A549 (cell line): ENCODE results near the gene TMEM255B. TPM values are rescaled to one million over a fixed set of nuclear protein-coding genes. Genes with fewer than 3 reads are reported as not detected.

ENCODE experiments used
- ATAC-seq, 2 experiments: fragments of 200-7000 bp in 1 of 2; fragments of >200 bp in 1 of 2; cut with Nextera tagmentation in 1 of 2; cut with Tn5 transposase in 1 of 2; 3 replicates each; pipeline versions ENCODE4 v1.8.0 to v1.9.1; 2018 to 2020; ENCODE audit warnings: mild to moderate bottlenecking in 1 of 2, moderate library complexity in 1 of 2
- CTCF ChIA-PET: fragments of 300-600 bp; sonication (Branson Sonifier 250); formaldehyde crosslinking; extraction: SDS; loops from one replicate; lab custom pipeline; 2021; ENCODE audit warnings: antibody characterized with exemption, inconsistent platforms; lab: Yijun Ruan, JAX
- POLR2A ChIA-PET: fragments of 350-600 bp; formaldehyde crosslinking; extraction: SDS; loops from one replicate; lab custom pipeline; 2021; ENCODE audit warnings: antibody characterized with exemption, inconsistent platforms; lab: Yijun Ruan, JAX
- DNase-seq, 2 experiments: peaks; one replicate each; pipeline versions ENCODE4 v3.0.0 to v3.0.0-alpha.2; 2011 to 2016; ENCODE audit warnings: low read depth in 1 of 2, low spot score in 1 of 2
- FAIRE-seq: peaks from 2 replicates; lab custom pipeline; 2011; peaks lifted over from hg19 to GRCh38; lab: Jason Lieb, UNC
- H3K27ac ChIP-seq, 2 experiments: fragments of >200 bp; sonication (Bioruptor Twin); formaldehyde crosslinking; 3 replicates each; pipeline ENCODE4 v1.5.1; 2016 to 2017
- H3K4me1 ChIP-seq: fragments of >200 bp; sonication (Bioruptor Twin); formaldehyde crosslinking; 3 replicates; pipeline ENCODE4 v1.6.1; 2016
- H3K4me2 ChIP-seq: fragments of >200 bp; sonication (Bioruptor Twin); formaldehyde crosslinking; 3 replicates; pipeline ENCODE4 v1.6.1; 2016
- H3K4me3 ChIP-seq: fragments of >200 bp; sonication (Bioruptor Twin); formaldehyde crosslinking; 3 replicates; pipeline ENCODE4 v1.5.1; 2016
- H3K9me3 ChIP-seq: fragments of >200 bp; sonication (Bioruptor Twin); formaldehyde crosslinking; 3 replicates; pipeline ENCODE4 v1.6.1; 2016
- ATOH8 ChIP-seq: fragments of 250-450 bp; sonication (Bioruptor Pico); IDR thresholded peaks from 2 replicates; pipeline ENCODE4 v1.5.0; 2020; ENCODE audit warnings: low read depth, mild to moderate bottlenecking, moderate library complexity
- BCL3 ChIP-seq: fragments of >200 bp; sonication (Bioruptor Twin); formaldehyde crosslinking; IDR thresholded peaks from 3 replicates; pipeline ENCODE4 v1.6.1; 2016
- CBX8 ChIP-seq: fragments of 200-600 bp; sonication (generic); IDR thresholded peaks from 2 replicates; pipeline ENCODE4 v1.6.1; 2016
- CHD4 ChIP-seq: fragments of 200-600 bp; sonication (generic); IDR thresholded peaks from 2 replicates; pipeline ENCODE4 v1.6.1; 2016; ENCODE audit warnings: antibody characterized with exemption, mild to moderate bottlenecking, borderline replicate concordance
- CTCF ChIP-seq: fragments of >200 bp; sonication (Bioruptor Twin); formaldehyde crosslinking; IDR thresholded peaks from 3 replicates; pipeline ENCODE4 v1.5.1; 2016
- EHF ChIP-seq: fragments of 250-450 bp; sonication (Bioruptor Pico); IDR thresholded peaks from 2 replicates; pipeline ENCODE4 v1.5.0; 2020; ENCODE audit warnings: mild to moderate bottlenecking
- EHMT2 ChIP-seq: fragments of 200-600 bp; sonication (generic); IDR thresholded peaks from 2 replicates; pipeline ENCODE4 v1.6.1; 2016; ENCODE audit warnings: antibody characterized with exemption, low read depth, mild to moderate bottlenecking, moderate library complexity
- ELK1 ChIP-seq: fragments of 150-350 bp; IDR thresholded peaks from 2 replicates; pipeline ENCODE4 v1.6.1; 2014; ENCODE audit warnings: low read depth, mild to moderate bottlenecking, low read length
- FOXS1 ChIP-seq: fragments of 250-450 bp; sonication (Bioruptor Pico); IDR thresholded peaks from 2 replicates; pipeline ENCODE4 v1.5.0; 2020; ENCODE audit warnings: mild to moderate bottlenecking, moderate library complexity
- GATA3 ChIP-seq: IDR thresholded peaks from 2 replicates; pipeline ENCODE4 v1.6.1; 2012; ENCODE audit warnings: borderline replicate concordance
- HDAC2 ChIP-seq: fragments of 200-600 bp; sonication (generic); IDR thresholded peaks from 2 replicates; pipeline ENCODE4 v1.6.1; 2016
- HOXA7 ChIP-seq: fragments of 250-450 bp; sonication (Bioruptor Pico); IDR thresholded peaks from 2 replicates; pipeline ENCODE4 v1.5.0; 2020; ENCODE audit warnings: mild to moderate bottlenecking, moderate library complexity
- HOXB13 ChIP-seq: fragments of 250-450 bp; sonication (Bioruptor Pico); IDR thresholded peaks from 2 replicates; pipeline ENCODE4 v1.5.0; 2020; ENCODE audit warnings: low read depth, mild to moderate bottlenecking, moderate library complexity
- JUNB ChIP-seq: fragments of >200 bp; sonication (Bioruptor Twin); formaldehyde crosslinking; IDR thresholded peaks from 2 replicates; pipeline ENCODE4 v1.6.1; 2016
- KDM1A ChIP-seq: fragments of 200-600 bp; sonication (generic); IDR thresholded peaks from 2 replicates; pipeline ENCODE4 v1.6.1; 2016; ENCODE audit warnings: low read depth, mild to moderate bottlenecking
- PBX3 ChIP-seq: IDR thresholded peaks from 2 replicates; pipeline ENCODE4 v1.6.1; 2012
- PHF8 ChIP-seq: fragments of 200-600 bp; sonication (generic); IDR thresholded peaks from 2 replicates; pipeline ENCODE4 v1.6.1; 2016; ENCODE audit warnings: low read depth, mild to moderate bottlenecking, antibody characterized with exemption, moderate library complexity, borderline replicate concordance
- POLR2A ChIP-seq: IDR thresholded peaks from 2 replicates; pipeline ENCODE4 v1.6.1; 2012; ENCODE audit warnings: mild to moderate bottlenecking, low read length
- RAD21 ChIP-seq, 2 experiments: fragments of >200 bp in 1 of 2; sonication (Bioruptor Twin) in 1 of 2; formaldehyde crosslinking in 1 of 2; IDR thresholded peaks in 1 of 2; conservative IDR thresholded peaks in 1 of 2; 2 replicates in 1 of 2; 3 replicates in 1 of 2; pipeline ENCODE4 v1.6.1; 2012 to 2018; ENCODE audit warnings: inconsistent platforms in 1 of 2
- REST ChIP-seq: fragments of 200-600 bp; sonication (generic); IDR thresholded peaks from 2 replicates; pipeline ENCODE4 v1.6.1; 2016; ENCODE audit warnings: antibody characterized with exemption, mild to moderate bottlenecking, moderate library complexity
- RNF2 ChIP-seq: fragments of 200-600 bp; sonication (generic); IDR thresholded peaks from 2 replicates; pipeline ENCODE4 v1.6.1; 2016; ENCODE audit warnings: low read depth, mild to moderate bottlenecking, antibody characterized with exemption, moderate library complexity, borderline replicate concordance
- SMC3 ChIP-seq: fragments of >200 bp; sonication (Bioruptor Twin); formaldehyde crosslinking; IDR thresholded peaks from 3 replicates; pipeline ENCODE4 v1.6.1; 2018; ENCODE audit warnings: inconsistent platforms
- USF2 ChIP-seq: fragments of 450-650 bp; IDR thresholded peaks from 2 replicates; pipeline ENCODE4 v1.6.1; 2014; ENCODE audit warnings: antibody characterized with exemption
- ZFP36 ChIP-seq: fragments of 450-650 bp; IDR thresholded peaks from 2 replicates; pipeline ENCODE4 v1.6.1; 2014; ENCODE audit warnings: borderline replicate concordance; ENCODE audit not compliant: partially characterized antibody
- WGBS: methylation state at CpG from one replicate; pipeline ENCODE4 v1.1.6; 2017; ENCODE audit errors: missing lambda C conversion rate; 5-methylcytosine and 5-hydroxymethylcytosine counted together
- polyA plus RNA-seq, 4 experiments: library from polyadenylated mRNA; depleted of rRNA in 3 of 4; stranded (reverse); fragments of >200 nt; fragmentation: RNase III in 1 of 4; extraction: RNeasy Plus Mini Kit Qiagen cat#74134 plus additional on column Dnase treatment in 1 of 4; gene quantifications; 2 replicates in 3 of 4; 3 replicates in 1 of 4; pipeline ENCODE4 v1.2.3, GENCODE V29; 2011 to 2017

The TMEM255B gene
- polyA plus RNA-seq, 2 of the 4 experiments (the other 2 are of a cell fraction) = 0.54 to 1.1 TPM

GRCh38 chr13:113800576-113800926, 41.5 kb downstream of the TMEM255B start:
- no peak for ATAC-seq
- no peak for DNase-seq
- no peak for TF ChIP-seq PHF8
- TF ChIP-seq SMC3 = no peak
- no peak for TF ChIP-seq REST
- TF ChIP-seq ZFP36 = no peak
- TF ChIP-seq USF2 = no peak
- TF ChIP-seq POLR2A = no peak
- TF ChIP-seq PBX3 = no peak
- no peak for TF ChIP-seq HOXA7 (CRISPR knock-in tag)
- TF ChIP-seq JUNB = no peak
- TF ChIP-seq CTCF = no peak
- no peak for TF ChIP-seq BCL3
- TF ChIP-seq ATOH8 (CRISPR knock-in tag) = no peak
- no peak for TF ChIP-seq EHF
- no peak for TF ChIP-seq HOXB13 (CRISPR knock-in tag)
- Histone ChIP-seq H3K27ac (no peak overlapping the region), H3K4me1 (no peaks in the 10 kb centered on the region), H3K9me3 (no peaks in the 10 kb centered on the region), H3K4me3 (no peak overlapping the region), H3K4me2 (no peak overlapping the region)
- WGBS = 72% methylated on average over 3 of the region's 10 CpGs
- ChIA-PET CTCF (no interaction called here), POLR2A (no interaction called here)
- no peak for FAIRE-seq

- H3K27ac ChIP-seq = no peak overlapping the region
- 91% methylated on average over 17 of the region's 33 CpGs for WGBS
- FAIRE-seq = no peak
- ChIA-PET CTCF (no interaction called here), POLR2A (no interaction called here)
- no peaks in the 10 kb centered on the region for H3K9me3 ChIP-seq
- no peaks in the 10 kb centered on the region for H3K4me1 ChIP-seq
- DNase-seq = no peak
- no peak overlapping the region for H3K4me3 ChIP-seq
- H3K4me2 ChIP-seq = no peak overlapping the region
- ATAC-seq = no peak
- TF ChIP-seq RAD21 (conservative IDR thresholded peaks at IDR 0.05 in 1 of 2, IDR thresholded peaks at IDR 0.05 in 1 of 2) = no peak
- no peak for TF ChIP-seq BCL3
- no peak for TF ChIP-seq KDM1A
- TF ChIP-seq RNF2 = no peak
- TF ChIP-seq HDAC2 = no peak
- TF ChIP-seq FOXS1 (CRISPR knock-in tag) = no peak
- no peak for TF ChIP-seq ATOH8 (CRISPR knock-in tag)
- TF ChIP-seq CBX8 = no peak
- no peak for TF ChIP-seq EHMT2
- no peak for TF ChIP-seq ELK1
- TF ChIP-seq GATA3 = no peak
- no peak for TF ChIP-seq CHD4
These were observed 42.4 kb downstream of the TMEM255B start for GRCh38 chr13:113801289-113801961.
